HepG2 (cell line): ENCODE results near the gene SRSF2. TPM values are rescaled to one million over a fixed set of nuclear protein-coding genes. Genes with fewer than 3 reads are reported as not detected.

Source experiments
- AKAP8 ChIP-seq: sonication (generic); formaldehyde crosslinking; IDR thresholded peaks from 2 replicates; pipeline ENCODE4 v1.5.1; 2020; ENCODE audit warnings: mild to moderate bottlenecking, missing genetic modification reagents
- BRF2 ChIP-seq: sonication (generic); formaldehyde crosslinking; IDR thresholded peaks from 2 replicates; pipeline ENCODE4 v1.8.1; 2022; ENCODE audit warnings: mild to moderate bottlenecking, missing genetic modification reagents
- FUBP1 ChIP-seq: sonication (generic); formaldehyde crosslinking; IDR thresholded peaks from 2 replicates; pipeline ENCODE4 v1.5.1; 2020; ENCODE audit warnings: missing genetic modification reagents, mild to moderate bottlenecking, borderline replicate concordance
- HNF4G ChIP-seq, 2 experiments: sonication (generic) in 1 of 2; formaldehyde crosslinking in 1 of 2; IDR thresholded peaks; 2 replicates each; pipeline versions ENCODE4 v1.4.0 to v1.6.1; 2011 to 2020; ENCODE audit warnings: borderline replicate concordance in 2 of 2, low read depth in 2 of 2, mild to moderate bottlenecking in 2 of 2, low read length in 1 of 2, missing genetic modification reagents in 1 of 2, moderate library complexity in 1 of 2
- MAFK ChIP-seq, 2 experiments: IDR thresholded peaks in 1 of 2; conservative IDR thresholded peaks in 1 of 2; 2 replicates each; pipeline ENCODE4 v1.6.1; 2011; ENCODE audit warnings: improper control_type of control experiment in 2 of 2, low read length in 2 of 2
- MIXL1 ChIP-seq: IDR thresholded peaks from 2 replicates; pipeline ENCODE4 v1.6.1; 2016
- NFYC ChIP-seq: IDR thresholded peaks from 2 replicates; pipeline ENCODE4 v1.6.1; 2016; ENCODE audit warnings: missing genetic modification reagents, missing compliant biosample characterization
- POLR2AphosphoS2 ChIP-seq: IDR thresholded peaks from 2 replicates; pipeline ENCODE4 v1.6.1; 2011; ENCODE audit warnings: low read depth, low read length, improper control_type of control experiment
- POLR2G ChIP-seq: fragments of 200-400 bp; formaldehyde crosslinking; IDR thresholded peaks from 2 replicates; pipeline ENCODE4 v1.6.1; 2018; ENCODE audit warnings: mild to moderate bottlenecking, low read depth, low read length, moderate library complexity
- SALL1 ChIP-seq: sonication (generic); formaldehyde crosslinking; IDR thresholded peaks from 2 replicates; pipeline ENCODE4 v1.8.0; 2022; ENCODE audit warnings: mild to moderate bottlenecking, missing genetic modification reagents
- SNAPC4 ChIP-seq: sonication (generic); formaldehyde crosslinking; IDR thresholded peaks from 2 replicates; pipeline ENCODE4 v1.4.0; 2020; ENCODE audit warnings: mild to moderate bottlenecking, missing genetic modification reagents
- TOPORS ChIP-seq: sonication (generic); formaldehyde crosslinking; IDR thresholded peaks from 2 replicates; pipeline ENCODE4 v1.8.0; 2023; ENCODE audit warnings: mild to moderate bottlenecking, missing genetic modification reagents
- YEATS2 ChIP-seq: sonication (generic); formaldehyde crosslinking; IDR thresholded peaks from 2 replicates; pipeline ENCODE4 v1.4.0; 2020; ENCODE audit warnings: missing genetic modification reagents, borderline replicate concordance
- ZFYVE20 ChIP-seq: sonication (generic); formaldehyde crosslinking; IDR thresholded peaks from 2 replicates; pipeline ENCODE4 v1.8.0; 2023; ENCODE audit warnings: low read depth, mild to moderate bottlenecking, moderate library complexity, missing genetic modification reagents, borderline replicate concordance
- ZNF629 ChIP-seq: sonication (generic); formaldehyde crosslinking; conservative IDR thresholded peaks from 2 replicates; pipeline ENCODE4 v1.5.0; 2020; ENCODE audit warnings: missing genetic modification reagents
- ZNF713 ChIP-seq: sonication (generic); formaldehyde crosslinking; IDR thresholded peaks from 2 replicates; pipeline ENCODE4 v1.4.0; 2020; ENCODE audit warnings: mild to moderate bottlenecking, missing genetic modification reagents
- polyA plus RNA-seq, 8 experiments: library from polyadenylated mRNA; depleted of rRNA in 3 of 8; stranded (reverse) in 7 of 8; unstranded in 1 of 8; fragments of >200 nt; fragmentation: Illumina TruSeq in 4 of 8; extraction: Trizol in 4 of 8; gene quantifications; 2 replicates each; pipeline versions ENCODE4 v1.2.1 to v1.2.3, GENCODE V29; 2011 to 2016; ENCODE audit warnings: low read depth in 4 of 8, missing spikeins in 1 of 8, mixed read lengths in 1 of 8; ENCODE audit not compliant: insufficient read depth in 1 of 8
- total RNA-seq, 5 experiments: library from RNA; depleted of rRNA; stranded (reverse); fragments of >200 nt; fragmentation: Illumina TruSeq; extraction: Trizol; gene quantifications; 2 replicates each; pipeline ENCODE4 v1.2.3, GENCODE V29; 2016; ENCODE audit warnings: low read depth in 1 of 5

SRSF2 gene
- total and polyA plus RNA-seq, 2 of the 13 experiments (the other 11 are each of a cell fraction or from before 2014, with no cell fraction given), result 306 to 319 TPM

DNA sequence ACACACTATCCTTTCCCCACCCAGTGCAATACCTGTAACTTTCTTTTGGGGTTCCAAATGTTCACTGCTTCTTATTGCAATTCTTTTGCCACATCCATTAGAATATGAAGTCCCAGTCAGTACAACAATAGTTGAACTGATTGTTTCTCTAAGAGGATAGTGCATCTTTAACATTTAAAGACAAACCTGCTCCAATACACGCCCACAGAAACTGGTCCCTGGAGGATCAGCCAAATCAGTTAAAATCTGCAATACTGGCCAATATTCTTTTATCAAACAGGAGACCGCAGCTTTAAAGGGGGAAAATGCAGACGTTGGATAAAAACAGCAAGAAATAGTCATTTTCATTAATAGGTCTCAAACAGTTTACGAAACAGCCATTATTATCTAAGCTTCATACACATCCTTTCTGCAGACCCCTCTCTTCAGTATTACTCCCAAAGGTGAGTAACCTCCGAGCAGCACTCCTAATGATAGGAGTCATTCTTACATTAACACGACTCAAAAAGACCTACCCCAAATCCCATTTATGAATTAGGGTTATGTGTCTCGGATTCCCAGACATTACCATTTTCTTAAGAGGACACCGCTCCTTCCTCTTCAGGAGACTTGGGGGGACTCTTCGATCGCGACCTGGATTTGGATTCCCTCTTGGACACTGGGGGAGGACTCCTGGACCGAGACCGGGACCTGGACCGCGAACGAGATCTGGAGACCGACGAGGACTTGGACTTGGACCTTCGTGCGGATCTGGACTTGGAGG is 1.4 kb downstream of the SRSF2 start (continued):
- TF ChIP-seq MIXL1, result 0 out of 2 replicates have a peak, but pooled peaks have one; percentile 24
- TF ChIP-seq TOPORS (CRISPR knock-in tag), result peak; percentile 22
- TF ChIP-seq ZNF629 (CRISPR knock-in tag), result 0 out of 2 replicates have a peak, but pooled peaks have one; percentile 41
- 0 out of 2 replicates have a peak, but pooled peaks have one; percentile 27 for TF ChIP-seq BRF2 (CRISPR knock-in tag)
- TF ChIP-seq MAFK (conservative IDR thresholded peaks at IDR 0.05 in 1 of 2, IDR thresholded peaks at IDR 0.05 in 1 of 2; ENCODE audit: low read length in 2 of 2), result peak in 1 of 2 experiments; percentile 3; a peak in 1 of 4 replicates
- peak; percentile 11; the same call in 1 of the 2 replicates for TF ChIP-seq NFYC (CRISPR knock-in tag)
- TF ChIP-seq SNAPC4 (CRISPR knock-in tag), result 0 out of 2 replicates have a peak, but pooled peaks have one; percentile 16
- TF ChIP-seq POLR2AphosphoS2, result peak; percentile 77; the same call in 1 of the 2 replicates
- peak; percentile 8; the same call in 1 of the 2 replicates for TF ChIP-seq FUBP1 (CRISPR knock-in tag)
- 0 out of 2 replicates have a peak, but pooled peaks have one; percentile 46 for TF ChIP-seq ZNF713
- TF ChIP-seq SALL1 (CRISPR knock-in tag), result no peak
- no peak for TF ChIP-seq ZFYVE20 (CRISPR knock-in tag)
- peak; percentile 49; the same call in 1 of the 2 replicates for TF ChIP-seq POLR2G
- peak; percentile 86; the same call in 1 of the 2 replicates for TF ChIP-seq AKAP8 (CRISPR knock-in tag)
- peak; percentile 30 for TF ChIP-seq HNF4G (IDR thresholded peaks at IDR 0.05; ENCODE audit: borderline replicate concordance, low read depth, low read length)
- no peak for TF ChIP-seq HNF4G (CRISPR knock-in tag; IDR thresholded peaks at IDR 0.05; ENCODE audit: borderline replicate concordance, low read depth)
- TF ChIP-seq YEATS2 (CRISPR knock-in tag), result 0 out of 2 replicates have a peak, but pooled peaks have one; percentile 29
